CD14-positive monocyte (primary cell): Measurements from ENCODE around the gene AGAP1. TPM values are rescaled to one million over a fixed set of nuclear protein-coding genes. Genes with fewer than 3 reads are reported as not detected.

ENCODE experiments used
- DNase-seq, 3 donors: peaks; one replicate each; pipeline ENCODE4 v3.0.0-alpha.2; 2011 to 2022
- H2AFZ ChIP-seq: 2 replicates; pipeline ENCODE4 v1.6.0; 2012; ENCODE audit warnings: mild to moderate bottlenecking, low read depth, low read length, inconsistent platforms; ENCODE audit not compliant: insufficient read depth, poor library complexity, severe bottlenecking
- H3K27ac ChIP-seq, 2 donors: 1 replicate in 1 of 2; 2 replicates in 1 of 2; pipeline ENCODE4 v1.5.1; 2012 to 2013; ENCODE audit warnings: low read length in 2 of 2, control low read depth in 1 of 2, inconsistent platforms in 1 of 2, low read depth in 1 of 2, mild to moderate bottlenecking in 1 of 2
- H3K27me3 ChIP-seq, 2 donors: one replicate each; pipeline versions ENCODE4 v1.6.0 to v1.6.1; 2011 to 2013; ENCODE audit warnings: low read length in 2 of 2; ENCODE audit not compliant: control insufficient read depth in 2 of 2, insufficient read depth in 2 of 2
- H3K36me3 ChIP-seq, 2 donors: replicated peaks in 1 of 2; 1 replicate in 1 of 2; 2 replicates in 1 of 2; pipeline versions ENCODE4 v1.5.1 to v1.6.1; 2012 to 2013; ENCODE audit warnings: low read length in 2 of 2, control low read depth in 1 of 2, inconsistent platforms in 1 of 2, mild to moderate bottlenecking in 1 of 2; ENCODE audit not compliant: insufficient read depth in 2 of 2, control insufficient read depth in 1 of 2
- H3K4me1 ChIP-seq, 2 donors: 1 replicate in 1 of 2; 2 replicates in 1 of 2; pipeline versions ENCODE4 v1.5.1 to v1.6.1; 2012 to 2013; ENCODE audit warnings: low read length in 2 of 2, control low read depth in 1 of 2, inconsistent platforms in 1 of 2, mild to moderate bottlenecking in 1 of 2, moderate library complexity in 1 of 2; ENCODE audit not compliant: insufficient read depth in 2 of 2, control insufficient read depth in 1 of 2
- H3K4me2 ChIP-seq: replicated peaks from 2 replicates; pipeline ENCODE3; 2012; ENCODE audit warnings: low read length, moderate library complexity, mild to moderate bottlenecking; ENCODE audit not compliant: poor library complexity, severe bottlenecking; ENCODE audit errors: extremely low read depth
- H3K4me3 ChIP-seq, 3 experiments: fragments of 200-600 bp in 1 of 3; sonication (generic) in 1 of 3; replicated peaks in 1 of 3; 1 replicate in 2 of 3; 2 replicates in 1 of 3; pipeline ENCODE4 v1.5.1; 2011 to 2013; ENCODE audit warnings: low read length in 3 of 3, mild to moderate bottlenecking in 3 of 3, control low read depth in 2 of 3, low read depth in 2 of 3, inconsistent platforms in 1 of 3, moderate library complexity in 1 of 3
- H3K79me2 ChIP-seq: 2 replicates; pipeline ENCODE4 v1.6.0; 2012; ENCODE audit warnings: mild to moderate bottlenecking, control low read depth, inconsistent platforms, low read length, moderate library complexity; ENCODE audit not compliant: insufficient read depth
- H3K9ac ChIP-seq: 2 replicates; pipeline ENCODE4 v1.6.0; 2017; ENCODE audit warnings: low read length, mild to moderate bottlenecking; ENCODE audit not compliant: insufficient read depth, poor library complexity, severe bottlenecking
- H3K9me3 ChIP-seq, 2 donors: replicated peaks in 1 of 2; 1 replicate in 1 of 2; 2 replicates in 1 of 2; pipeline versions ENCODE4 v1.5.1 to v1.6.1; 2012 to 2013; ENCODE audit warnings: low read length in 2 of 2, control low read depth in 1 of 2; ENCODE audit not compliant: control insufficient read depth in 1 of 2, insufficient read depth in 1 of 2
- H4K20me1 ChIP-seq: 2 replicates; pipeline ENCODE4 v1.6.0; 2012; ENCODE audit warnings: mild to moderate bottlenecking, low read length, control low read depth, moderate library complexity; ENCODE audit not compliant: insufficient read depth
- H3K27ac Mint-ChIP-seq, 7 donors: one replicate each; pipeline ENCODE4 v1.8.0; 2020; ENCODE audit warnings: mild to moderate bottlenecking in 7 of 7, mixed read lengths in 7 of 7, moderate library complexity in 6 of 7, inconsistent platforms in 2 of 7
- H3K27me3 Mint-ChIP-seq, 3 donors: one replicate each; pipeline ENCODE4 v1.8.0; 2021 to 2022; ENCODE audit warnings: low read depth in 3 of 3, mild to moderate bottlenecking in 3 of 3, mixed read lengths in 3 of 3, moderate library complexity in 3 of 3, inconsistent platforms in 1 of 3
- H3K36me3 Mint-ChIP-seq, 2 donors: one replicate each; pipeline ENCODE4 v1.8.0; 2020; ENCODE audit warnings: mixed read lengths in 2 of 2, inconsistent platforms in 1 of 2, mild to moderate bottlenecking in 1 of 2
- H3K4me1 Mint-ChIP-seq: one replicate; pipeline ENCODE4 v1.8.0; 2020; ENCODE audit warnings: mild to moderate bottlenecking, mixed read lengths
- H3K4me3 Mint-ChIP-seq, 2 donors: one replicate each; pipeline ENCODE4 v1.8.0; 2020; ENCODE audit warnings: mild to moderate bottlenecking in 2 of 2, mixed read lengths in 2 of 2, moderate library complexity in 1 of 2
- H3K9me3 Mint-ChIP-seq, 7 donors: one replicate each; pipeline ENCODE4 v1.8.0; 2020 to 2022; ENCODE audit warnings: mixed read lengths in 7 of 7, mild to moderate bottlenecking in 6 of 7, moderate library complexity in 6 of 7, inconsistent platforms in 2 of 7
- CTCF ChIP-seq: fragments of 200-600 bp; IDR thresholded peaks from one replicate; pipeline ENCODE4 v1.8.0; 2022; ENCODE audit warnings: antibody characterized with exemption, mild to moderate bottlenecking
- WGBS: methylation state at CpG from one replicate; pipeline ENCODE4 v1.1.5; 2013; ENCODE audit warnings: missing lambda C conversion rate; ENCODE audit not compliant: insufficient coverage; 5-methylcytosine and 5-hydroxymethylcytosine counted together
- intact Hi-C, 2 donors: fragments of 100-400 bp; cut with micrococcal nuclease; formaldehyde crosslinking; loops; one replicate each; pipeline versions ENCODE4 v1.15.0 to v1.15.1; 2023
- polyA plus RNA-seq, 3 donors: library from polyadenylated mRNA; depleted of rRNA in 1 of 3; unstranded in 2 of 3; stranded (reverse) in 1 of 3; fragments of 300-500 nt in 2 of 3; fragments of >200 nt in 1 of 3; fragmentation: Illumina TruSeq in 2 of 3; gene quantifications; 1 replicate in 2 of 3; 2 replicates in 1 of 3; pipeline ENCODE4 v1.2.3, GENCODE V29; 2012 to 2021

AGAP1 gene
- polyA plus RNA-seq, 3 donors, result 0.12 TPM; not detected in 2

GRCh38 chr2:235956281-235956970 is 462.6 kb downstream of the AGAP1 start:
- no peak for DNase-seq
- Mint-ChIP-seq H3K27ac (no peak overlapping the region), H3K36me3 (no peaks in the 10 kb centered on the region), H3K4me3 (no peak overlapping the region), H3K27me3 (peaks cover 0 to 7% (median 2%) of the 10 kb centered on the region in 3 donors), H3K4me1 (no peaks in the 10 kb centered on the region), H3K9me3 (peaks cover 0 to 4% (median 0%) of the 10 kb centered on the region in 7 donors)
- no peaks in the 10 kb centered on the region for H3K9me3 ChIP-seq
- intact Hi-C loops, result no loop called here
- 85% methylated on average over 7 of the region's 8 CpGs for WGBS
- H3K4me3 ChIP-seq, result no peak overlapping the region
- no peak overlapping the region for H3K9ac ChIP-seq
- no peaks in the 10 kb centered on the region for H3K79me2 ChIP-seq
- H3K36me3 ChIP-seq, result no peaks in the 10 kb centered on the region
- no peak for TF ChIP-seq CTCF
- H3K27me3 ChIP-seq, result no peaks in the 10 kb centered on the region
- H3K27ac ChIP-seq, result no peak overlapping the region
- no peaks in the 10 kb centered on the region for H3K4me1 ChIP-seq
- H4K20me1 ChIP-seq, result no peaks in the 10 kb centered on the region
- no peak overlapping the region for H2AFZ ChIP-seq
- no peak overlapping the region for H3K4me2 ChIP-seq

GRCh38 chr2:235957251-235957650 is 463.4 kb downstream of the AGAP1 start:
- DNase-seq, result no peak
- H3K4me1 Mint-ChIP-seq, result no peaks in the 10 kb centered on the region
- TF ChIP-seq CTCF, result no peak
- Histone ChIP-seq H4K20me1 (no peaks in the 10 kb centered on the region), H3K4me1 (no peaks in the 10 kb centered on the region), H2AFZ (no peak overlapping the region), H3K27me3 (no peaks in the 10 kb centered on the region), H3K9ac (no peak overlapping the region), H3K9me3 (no peaks in the 10 kb centered on the region), H3K27ac (no peak overlapping the region), H3K4me2 (no peak overlapping the region), H3K79me2 (no peaks in the 10 kb centered on the region), H3K36me3 (no peaks in the 10 kb centered on the region), H3K4me3 (no peak overlapping the region)
- H3K36me3 Mint-ChIP-seq, result no peaks in the 10 kb centered on the region
- no peak overlapping the region for H3K27ac Mint-ChIP-seq
- H3K9me3 Mint-ChIP-seq, result peaks cover 0 to 8% (median 0%) of the 10 kb centered on the region in 7 donors
- H3K27me3 Mint-ChIP-seq, result peaks cover 0 to 7% (median 2%) of the 10 kb centered on the region in 3 donors
- intact Hi-C loops, result no loop called here
- H3K4me3 Mint-ChIP-seq, result no peak overlapping the region
- 94% methylated on average over 6 of the region's 9 CpGs for WGBS
